Osteoblast (primary cell): ENCODE results near the gene MRPL34. TPM values are rescaled to one million over a fixed set of nuclear protein-coding genes. Genes with fewer than 3 reads are reported as not detected.

Experiments used
- DNase-seq: peaks from one replicate; pipeline ENCODE4 v3.0.0; 2011; ENCODE audit warnings: low spot score, mixed read lengths; ENCODE audit not compliant: insufficient read length; ENCODE audit errors: missing footprints
- H2AFZ ChIP-seq: 2 replicates; pipeline ENCODE4 v1.6.0; 2011; ENCODE audit warnings: mild to moderate bottlenecking, low read length
- H3K27ac ChIP-seq: 2 replicates; pipeline ENCODE4 v1.5.1; 2011; ENCODE audit warnings: mild to moderate bottlenecking, low read depth, low read length, moderate library complexity
- H3K27me3 ChIP-seq: 2 replicates; pipeline ENCODE4 v1.6.0; 2012; ENCODE audit warnings: mild to moderate bottlenecking, control low read depth, inconsistent platforms, low read length, moderate library complexity; ENCODE audit not compliant: insufficient read depth
- H3K36me3 ChIP-seq: 2 replicates; pipeline ENCODE4 v1.5.1; 2011; ENCODE audit warnings: mild to moderate bottlenecking, low read length, control low read depth, moderate library complexity; ENCODE audit not compliant: insufficient read depth
- H3K4me1 ChIP-seq: 2 replicates; pipeline ENCODE4 v1.5.1; 2011; ENCODE audit warnings: mild to moderate bottlenecking, low read length, control low read depth, moderate library complexity; ENCODE audit not compliant: insufficient read depth
- H3K4me2 ChIP-seq: 2 replicates; pipeline ENCODE4 v1.6.0; 2011; ENCODE audit warnings: mild to moderate bottlenecking, low read length; ENCODE audit not compliant: insufficient read depth
- H3K4me3 ChIP-seq: fragments of 200-600 bp; sonication (generic); 3 replicates; pipeline ENCODE4 v1.5.1; 2012; ENCODE audit warnings: mild to moderate bottlenecking, low read length, inconsistent platforms; ENCODE audit not compliant: insufficient read depth
- H3K79me2 ChIP-seq: 2 replicates; pipeline ENCODE4 v1.6.0; 2012; ENCODE audit warnings: mild to moderate bottlenecking, low read length, control low read depth, inconsistent platforms; ENCODE audit not compliant: insufficient read depth
- H3K9me3 ChIP-seq: 2 replicates; pipeline ENCODE4 v1.5.1; 2011; ENCODE audit warnings: low read depth, low read length, control low read depth
- H4K20me1 ChIP-seq: 2 replicates; pipeline ENCODE4 v1.6.0; 2012; ENCODE audit warnings: mild to moderate bottlenecking, low read length, control low read depth; ENCODE audit not compliant: insufficient read depth
- CTCF ChIP-seq: IDR thresholded peaks from 2 replicates; pipeline ENCODE4 v1.5.1; 2011; ENCODE audit warnings: mild to moderate bottlenecking, low read depth, low read length, moderate library complexity; ENCODE audit errors: extremely low read depth
- total RNA-seq: library from RNA; depleted of rRNA; stranded (reverse); fragments of >200 nt; gene quantifications from 2 replicates; pipeline ENCODE4 v1.2.3, GENCODE V29; 2012

The MRPL34 gene
- total RNA-seq, 1 donor: 40.5 TPM

DNA sequence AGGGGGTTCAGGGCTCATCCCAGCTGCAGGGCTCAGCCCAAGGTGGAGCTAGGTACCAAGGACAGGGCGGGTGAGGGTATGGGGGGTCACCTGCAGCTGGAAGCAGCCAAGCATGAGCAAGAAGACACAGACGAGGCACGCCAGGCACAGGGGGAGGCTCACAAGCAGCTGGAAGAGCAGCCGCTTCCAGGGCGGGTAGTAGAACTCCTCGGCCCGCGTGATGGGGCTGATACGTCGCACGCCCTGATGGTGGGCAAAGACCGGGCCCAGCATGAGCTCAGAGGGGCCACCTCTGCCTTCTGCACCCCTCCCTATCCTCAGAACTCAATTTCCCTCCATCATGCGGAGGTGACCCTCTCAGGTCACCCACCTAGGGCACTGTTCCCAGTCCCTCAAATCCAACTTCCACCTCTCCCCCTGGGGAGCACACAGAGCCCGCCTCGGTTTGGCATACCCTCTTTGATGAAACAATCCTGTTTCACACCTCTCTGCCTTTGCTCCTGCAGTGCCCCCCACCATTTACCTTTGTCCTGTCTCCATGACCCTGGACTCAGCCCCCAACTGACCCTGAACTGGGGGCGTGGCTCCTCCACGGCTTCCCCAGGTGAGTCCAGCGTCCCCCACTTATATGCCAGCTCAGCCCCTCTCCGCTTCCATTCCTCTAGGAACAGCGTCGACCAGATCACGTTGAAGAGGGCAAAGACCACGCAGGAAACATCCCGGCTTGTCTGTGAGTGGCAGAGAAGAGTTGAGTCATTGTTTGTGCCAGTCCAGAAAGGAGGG, 24.8 kb downstream of the MRPL34 start:
- H3K9me3 ChIP-seq: no peaks in the 10 kb centered on the region
- no peaks in the 10 kb centered on the region for H3K79me2 ChIP-seq
- peaks cover 24% of the 10 kb centered on the region for H3K4me1 ChIP-seq
- TF ChIP-seq CTCF: no peak
- no peak overlapping the region for H2AFZ ChIP-seq
- H3K27ac ChIP-seq: no peak overlapping the region
- no peak overlapping the region for H3K4me2 ChIP-seq
- H4K20me1 ChIP-seq: no peaks in the 10 kb centered on the region
- no peaks in the 10 kb centered on the region for H3K27me3 ChIP-seq
- H3K4me3 ChIP-seq: no peak overlapping the region
- no peaks in the 10 kb centered on the region for H3K36me3 ChIP-seq
- DNase-seq: peak; percentile 67

DNA sequence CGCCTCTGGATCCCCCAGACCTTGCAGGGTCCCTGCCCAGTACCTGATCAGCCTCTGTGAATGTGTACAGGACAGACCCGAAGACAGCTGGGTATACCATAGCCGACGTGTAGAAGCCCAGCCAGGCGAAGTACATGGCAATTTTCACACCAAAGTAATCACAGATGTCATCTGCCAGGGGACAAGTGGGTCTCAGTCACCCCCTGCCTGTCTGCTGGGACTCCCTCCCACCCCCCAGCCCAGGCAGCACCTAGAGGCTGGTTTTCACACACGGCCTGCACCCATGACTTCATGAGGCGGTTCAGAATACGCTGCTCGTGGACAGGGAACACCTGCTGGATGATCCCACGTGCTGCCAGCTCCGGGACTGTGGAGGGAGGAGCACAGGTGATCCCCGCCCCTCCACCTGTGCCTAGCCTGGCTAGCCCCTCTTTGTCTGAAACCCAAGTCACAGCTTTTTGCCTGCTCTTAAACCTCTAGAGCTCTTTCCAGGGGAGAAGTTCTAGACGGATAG, 25.4 kb downstream of the MRPL34 start:
- no peaks in the 10 kb centered on the region for H3K27me3 ChIP-seq
- DNase-seq: peak; percentile 87
- no peak overlapping the region for H3K4me2 ChIP-seq
- no peaks in the 10 kb centered on the region for H3K79me2 ChIP-seq
- no peak overlapping the region for H2AFZ ChIP-seq
- no peak overlapping the region for H3K4me3 ChIP-seq
- H3K27ac ChIP-seq: no peak overlapping the region
- H3K9me3 ChIP-seq: no peaks in the 10 kb centered on the region
- TF ChIP-seq CTCF: no peak
- H4K20me1 ChIP-seq: no peaks in the 10 kb centered on the region
- H3K36me3 ChIP-seq: no peaks in the 10 kb centered on the region
- peaks cover 19% of the 10 kb centered on the region for H3K4me1 ChIP-seq

GRCh38 chr19:17332360-17332676, 26.6 kb downstream of the MRPL34 start:
- H3K27me3 ChIP-seq: no peaks in the 10 kb centered on the region
- TF ChIP-seq CTCF: no peak
- no peaks in the 10 kb centered on the region for H4K20me1 ChIP-seq
- no peak overlapping the region for H2AFZ ChIP-seq
- H3K4me1 ChIP-seq: peaks cover 15% of the 10 kb centered on the region
- no peak overlapping the region for H3K4me2 ChIP-seq
- H3K9me3 ChIP-seq: no peaks in the 10 kb centered on the region
- no peaks in the 10 kb centered on the region for H3K36me3 ChIP-seq
- DNase-seq: no peak
- no peak overlapping the region for H3K4me3 ChIP-seq
- no peak overlapping the region for H3K27ac ChIP-seq
- H3K79me2 ChIP-seq: no peaks in the 10 kb centered on the region

DNA sequence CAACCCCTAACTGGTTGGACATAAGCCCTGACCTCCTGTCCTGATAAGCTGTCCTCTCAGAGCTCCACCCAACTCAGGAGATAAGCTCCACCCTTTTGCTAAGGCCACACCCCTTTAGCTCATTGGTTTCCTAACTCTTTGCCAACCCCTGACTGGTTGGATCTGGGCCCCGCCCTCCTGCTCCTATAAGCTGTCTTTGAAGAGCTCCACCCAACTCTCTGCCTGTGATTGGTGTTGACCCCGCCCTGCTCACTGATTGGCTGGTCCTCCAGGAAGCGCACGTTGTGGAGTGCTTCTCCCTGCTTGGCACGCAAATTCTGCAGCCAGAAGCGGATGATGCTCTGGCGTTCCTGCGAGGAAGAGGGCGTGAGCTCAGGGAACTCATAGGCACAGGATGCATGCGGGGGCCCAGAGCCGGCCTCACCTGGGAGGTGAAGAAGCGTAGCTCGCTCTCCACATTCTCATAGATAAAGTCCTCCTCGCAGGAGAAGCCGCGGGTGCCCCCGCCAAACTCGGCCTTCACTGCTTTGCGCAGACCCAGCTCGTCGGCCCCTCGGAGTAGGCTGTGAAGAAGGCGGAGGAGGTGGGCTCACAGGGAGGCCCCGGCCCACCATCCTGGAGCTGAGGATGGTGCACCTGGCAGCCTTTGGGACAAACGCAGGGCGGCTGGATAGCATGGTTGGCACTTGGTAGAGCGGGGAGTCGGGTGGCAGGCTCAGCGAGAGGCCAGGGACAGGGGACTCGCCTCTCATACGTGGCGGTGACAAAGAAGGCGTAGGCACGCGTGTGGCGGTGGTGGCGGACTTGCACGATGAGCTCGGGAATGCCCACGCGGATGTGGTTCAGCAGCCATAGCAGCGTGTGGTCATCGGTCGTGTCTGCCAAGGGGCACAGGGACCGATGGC, 27.3 kb downstream of the MRPL34 start:
- no peaks in the 10 kb centered on the region for H3K79me2 ChIP-seq
- no peak overlapping the region for H3K4me2 ChIP-seq
- peaks cover 19% of the 10 kb centered on the region for H3K4me1 ChIP-seq
- no peaks in the 10 kb centered on the region for H3K27me3 ChIP-seq
- no peaks in the 10 kb centered on the region for H4K20me1 ChIP-seq
- H2AFZ ChIP-seq: no peak overlapping the region
- H3K9me3 ChIP-seq: no peaks in the 10 kb centered on the region
- no peak overlapping the region for H3K4me3 ChIP-seq
- H3K27ac ChIP-seq: no peak overlapping the region
- no peak for TF ChIP-seq CTCF
- H3K36me3 ChIP-seq: no peaks in the 10 kb centered on the region
- DNase-seq: peak; percentile 84
